ENCODE data around the gene POLH. TPM values are rescaled to one million over a fixed set of nuclear protein-coding genes. Genes with fewer than 3 reads are reported as not detected.

Gene POLH
- total and polyA plus RNA-seq, 2 experiments from 2014 or later: 5.8 to 7.9 TPM

DNA sequence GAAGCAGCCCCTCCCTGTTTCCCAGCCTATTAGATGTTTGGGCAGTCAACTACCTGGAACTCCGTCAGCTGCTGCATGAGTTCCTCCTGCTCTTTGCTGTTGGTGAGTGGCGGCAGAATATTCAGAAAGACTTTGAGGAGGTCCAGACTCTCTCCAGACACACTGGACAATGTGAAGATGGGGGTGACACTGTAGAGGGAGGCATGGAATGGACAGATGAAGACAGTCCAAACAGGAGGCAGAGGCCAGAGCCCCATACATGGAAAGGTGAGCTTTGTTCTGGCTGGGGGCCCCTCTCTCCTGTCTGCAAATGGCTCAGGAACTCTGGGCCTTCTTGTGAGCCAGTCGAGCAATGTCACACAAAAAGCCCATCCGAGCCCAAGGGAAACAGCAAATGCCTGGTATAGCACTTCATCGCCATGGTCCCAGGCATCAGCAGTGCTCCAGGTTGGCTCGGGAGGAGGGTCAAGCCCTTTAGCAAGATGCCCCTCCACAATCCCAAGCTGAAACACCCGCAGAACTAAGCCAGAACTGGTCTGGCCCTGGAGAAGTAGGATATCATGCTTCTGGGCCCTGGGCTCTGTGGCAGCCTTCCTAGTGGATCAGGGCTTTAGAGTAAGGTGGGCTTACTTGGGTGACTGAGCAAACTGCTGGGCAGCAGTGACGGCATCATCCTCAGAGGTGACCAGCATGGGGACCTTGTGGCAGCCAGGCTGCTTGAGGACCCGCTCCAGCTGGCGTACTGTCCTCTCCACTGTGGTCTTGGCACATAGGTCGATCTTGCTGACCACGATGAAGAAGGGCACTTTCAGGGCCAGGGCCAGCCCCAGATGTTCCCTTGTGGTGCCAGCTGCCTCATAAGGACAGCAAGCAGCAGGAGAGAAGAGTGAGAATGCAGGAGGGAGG is 48.1 kb downstream of the POLH start:
- H3K4me1 ChIP-seq (ENCODE audit: insufficient read depth): no peaks in the 10 kb centered on the region

DNA sequence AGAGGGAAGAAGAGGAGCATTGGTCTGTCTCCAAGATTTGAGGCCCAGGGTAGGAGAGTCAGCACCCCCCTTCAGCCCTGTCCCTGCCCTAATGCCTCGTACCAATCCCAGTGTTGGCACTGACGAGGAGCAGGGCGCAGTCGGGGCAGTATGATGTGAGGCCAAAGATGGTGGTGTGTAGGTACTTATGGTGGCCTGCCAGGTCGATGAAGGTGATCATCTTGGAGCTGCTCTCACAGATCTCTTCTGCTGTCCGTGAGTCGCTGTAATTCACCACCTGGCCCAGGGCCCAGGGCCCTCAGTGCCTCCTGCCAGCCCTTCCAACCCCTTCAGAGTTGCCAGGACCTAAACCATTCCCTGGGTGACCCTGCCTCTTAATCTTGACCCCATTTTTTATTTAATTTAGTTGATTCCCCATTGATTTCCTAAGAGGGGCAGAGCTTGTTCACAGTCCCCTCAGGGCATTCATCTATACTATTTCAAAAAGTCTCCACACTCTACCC is 48.9 kb downstream of the POLH start:
- DNase-seq (ENCODE audit: low spot score) (no peak), ATAC-seq (no peak)
- no peak overlapping the region for H3K4me3 Mint-ChIP-seq
- H3K27ac Mint-ChIP-seq: no peak overlapping the region
- Histone ChIP-seq H3K79me2 (replicated peaks; ENCODE audit: insufficient read depth) (peaks cover 19% of the 10 kb centered on the region), H3K4me2 (no peak overlapping the region), H2AFZ (no peak overlapping the region), H3K4me1 (ENCODE audit: insufficient read depth) (no peaks in the 10 kb centered on the region), H3K9me2 (ENCODE audit: insufficient read depth) (no peaks in the 10 kb centered on the region), H3F3A (replicated peaks; ENCODE audit: low read depth) (peaks cover 6% of the 10 kb centered on the region; the same call in 1 of the 2 replicates), H3K4me3 (no peak overlapping the region), H3K36me3 (ENCODE audit: insufficient read depth) (peaks cover 11% of the 10 kb centered on the region), H3K27ac (ENCODE audit: low read depth) (no peak overlapping the region), H3K27me3 (ENCODE audit: insufficient read depth) (no peaks in the 10 kb centered on the region), H4K20me1 (replicated peaks; ENCODE audit: insufficient read depth) (peaks cover 7% of the 10 kb centered on the region)
- peaks cover 64% of the 10 kb centered on the region for H3K36me3 Mint-ChIP-seq (ENCODE audit: low read depth)
- H3K4me1 Mint-ChIP-seq: peaks cover 5% of the 10 kb centered on the region
- no peaks in the 10 kb centered on the region for H3K9me3 Mint-ChIP-seq
- peaks cover 8% of the 10 kb centered on the region for H3K27me3 Mint-ChIP-seq (ENCODE audit: insufficient read depth, low read depth, poor library complexity)
- TF ChIP-seq, protein P1, sequence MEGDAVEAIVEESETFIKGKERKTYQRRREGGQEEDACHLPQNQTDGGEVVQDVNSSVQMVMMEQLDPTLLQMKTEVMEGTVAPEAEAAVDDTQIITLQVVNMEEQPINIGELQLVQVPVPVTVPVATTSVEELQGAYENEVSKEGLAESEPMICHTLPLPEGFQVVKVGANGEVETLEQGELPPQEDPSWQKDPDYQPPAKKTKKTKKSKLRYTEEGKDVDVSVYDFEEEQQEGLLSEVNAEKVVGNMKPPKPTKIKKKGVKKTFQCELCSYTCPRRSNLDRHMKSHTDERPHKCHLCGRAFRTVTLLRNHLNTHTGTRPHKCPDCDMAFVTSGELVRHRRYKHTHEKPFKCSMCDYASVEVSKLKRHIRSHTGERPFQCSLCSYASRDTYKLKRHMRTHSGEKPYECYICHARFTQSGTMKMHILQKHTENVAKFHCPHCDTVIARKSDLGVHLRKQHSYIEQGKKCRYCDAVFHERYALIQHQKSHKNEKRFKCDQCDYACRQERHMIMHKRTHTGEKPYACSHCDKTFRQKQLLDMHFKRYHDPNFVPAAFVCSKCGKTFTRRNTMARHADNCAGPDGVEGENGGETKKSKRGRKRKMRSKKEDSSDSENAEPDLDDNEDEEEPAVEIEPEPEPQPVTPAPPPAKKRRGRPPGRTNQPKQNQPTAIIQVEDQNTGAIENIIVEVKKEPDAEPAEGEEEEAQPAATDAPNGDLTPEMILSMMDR (conservative IDR thresholded peaks at IDR 0.05; ENCODE audit: low read depth in 2 of 2): no peak
- TF ChIP-seq JUNB (IDR thresholded peaks at IDR 0.05; ENCODE audit: unreplicated experiment) (no peak), EZH2 (IDR thresholded peaks at IDR 0.05; ENCODE audit: low read depth, unreplicated experiment) (no peak), ZNF331 (CRISPR knock-in tag; IDR thresholded peaks at IDR 0.05; ENCODE audit: low read depth) (no peak), CREB1 (CRISPR knock-in tag; IDR thresholded peaks at IDR 0.05; ENCODE audit: low read depth) (no peak), POLR2AphosphoS5 (IDR thresholded peaks at IDR 0.05; ENCODE audit: low read depth) (no peak), ZNF114 (CRISPR knock-in tag; IDR thresholded peaks at IDR 0.05) (no peak), STAT1 (IDR thresholded peaks at IDR 0.05; ENCODE audit: unreplicated experiment) (no peak)
- TF ChIP-seq, protein P2, sequence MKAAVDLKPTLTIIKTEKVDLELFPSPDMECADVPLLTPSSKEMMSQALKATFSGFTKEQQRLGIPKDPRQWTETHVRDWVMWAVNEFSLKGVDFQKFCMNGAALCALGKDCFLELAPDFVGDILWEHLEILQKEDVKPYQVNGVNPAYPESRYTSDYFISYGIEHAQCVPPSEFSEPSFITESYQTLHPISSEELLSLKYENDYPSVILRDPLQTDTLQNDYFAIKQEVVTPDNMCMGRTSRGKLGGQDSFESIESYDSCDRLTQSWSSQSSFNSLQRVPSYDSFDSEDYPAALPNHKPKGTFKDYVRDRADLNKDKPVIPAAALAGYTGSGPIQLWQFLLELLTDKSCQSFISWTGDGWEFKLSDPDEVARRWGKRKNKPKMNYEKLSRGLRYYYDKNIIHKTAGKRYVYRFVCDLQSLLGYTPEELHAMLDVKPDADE (IDR thresholded peaks at IDR 0.05): no peak
- TF ChIP-seq, protein P3, sequence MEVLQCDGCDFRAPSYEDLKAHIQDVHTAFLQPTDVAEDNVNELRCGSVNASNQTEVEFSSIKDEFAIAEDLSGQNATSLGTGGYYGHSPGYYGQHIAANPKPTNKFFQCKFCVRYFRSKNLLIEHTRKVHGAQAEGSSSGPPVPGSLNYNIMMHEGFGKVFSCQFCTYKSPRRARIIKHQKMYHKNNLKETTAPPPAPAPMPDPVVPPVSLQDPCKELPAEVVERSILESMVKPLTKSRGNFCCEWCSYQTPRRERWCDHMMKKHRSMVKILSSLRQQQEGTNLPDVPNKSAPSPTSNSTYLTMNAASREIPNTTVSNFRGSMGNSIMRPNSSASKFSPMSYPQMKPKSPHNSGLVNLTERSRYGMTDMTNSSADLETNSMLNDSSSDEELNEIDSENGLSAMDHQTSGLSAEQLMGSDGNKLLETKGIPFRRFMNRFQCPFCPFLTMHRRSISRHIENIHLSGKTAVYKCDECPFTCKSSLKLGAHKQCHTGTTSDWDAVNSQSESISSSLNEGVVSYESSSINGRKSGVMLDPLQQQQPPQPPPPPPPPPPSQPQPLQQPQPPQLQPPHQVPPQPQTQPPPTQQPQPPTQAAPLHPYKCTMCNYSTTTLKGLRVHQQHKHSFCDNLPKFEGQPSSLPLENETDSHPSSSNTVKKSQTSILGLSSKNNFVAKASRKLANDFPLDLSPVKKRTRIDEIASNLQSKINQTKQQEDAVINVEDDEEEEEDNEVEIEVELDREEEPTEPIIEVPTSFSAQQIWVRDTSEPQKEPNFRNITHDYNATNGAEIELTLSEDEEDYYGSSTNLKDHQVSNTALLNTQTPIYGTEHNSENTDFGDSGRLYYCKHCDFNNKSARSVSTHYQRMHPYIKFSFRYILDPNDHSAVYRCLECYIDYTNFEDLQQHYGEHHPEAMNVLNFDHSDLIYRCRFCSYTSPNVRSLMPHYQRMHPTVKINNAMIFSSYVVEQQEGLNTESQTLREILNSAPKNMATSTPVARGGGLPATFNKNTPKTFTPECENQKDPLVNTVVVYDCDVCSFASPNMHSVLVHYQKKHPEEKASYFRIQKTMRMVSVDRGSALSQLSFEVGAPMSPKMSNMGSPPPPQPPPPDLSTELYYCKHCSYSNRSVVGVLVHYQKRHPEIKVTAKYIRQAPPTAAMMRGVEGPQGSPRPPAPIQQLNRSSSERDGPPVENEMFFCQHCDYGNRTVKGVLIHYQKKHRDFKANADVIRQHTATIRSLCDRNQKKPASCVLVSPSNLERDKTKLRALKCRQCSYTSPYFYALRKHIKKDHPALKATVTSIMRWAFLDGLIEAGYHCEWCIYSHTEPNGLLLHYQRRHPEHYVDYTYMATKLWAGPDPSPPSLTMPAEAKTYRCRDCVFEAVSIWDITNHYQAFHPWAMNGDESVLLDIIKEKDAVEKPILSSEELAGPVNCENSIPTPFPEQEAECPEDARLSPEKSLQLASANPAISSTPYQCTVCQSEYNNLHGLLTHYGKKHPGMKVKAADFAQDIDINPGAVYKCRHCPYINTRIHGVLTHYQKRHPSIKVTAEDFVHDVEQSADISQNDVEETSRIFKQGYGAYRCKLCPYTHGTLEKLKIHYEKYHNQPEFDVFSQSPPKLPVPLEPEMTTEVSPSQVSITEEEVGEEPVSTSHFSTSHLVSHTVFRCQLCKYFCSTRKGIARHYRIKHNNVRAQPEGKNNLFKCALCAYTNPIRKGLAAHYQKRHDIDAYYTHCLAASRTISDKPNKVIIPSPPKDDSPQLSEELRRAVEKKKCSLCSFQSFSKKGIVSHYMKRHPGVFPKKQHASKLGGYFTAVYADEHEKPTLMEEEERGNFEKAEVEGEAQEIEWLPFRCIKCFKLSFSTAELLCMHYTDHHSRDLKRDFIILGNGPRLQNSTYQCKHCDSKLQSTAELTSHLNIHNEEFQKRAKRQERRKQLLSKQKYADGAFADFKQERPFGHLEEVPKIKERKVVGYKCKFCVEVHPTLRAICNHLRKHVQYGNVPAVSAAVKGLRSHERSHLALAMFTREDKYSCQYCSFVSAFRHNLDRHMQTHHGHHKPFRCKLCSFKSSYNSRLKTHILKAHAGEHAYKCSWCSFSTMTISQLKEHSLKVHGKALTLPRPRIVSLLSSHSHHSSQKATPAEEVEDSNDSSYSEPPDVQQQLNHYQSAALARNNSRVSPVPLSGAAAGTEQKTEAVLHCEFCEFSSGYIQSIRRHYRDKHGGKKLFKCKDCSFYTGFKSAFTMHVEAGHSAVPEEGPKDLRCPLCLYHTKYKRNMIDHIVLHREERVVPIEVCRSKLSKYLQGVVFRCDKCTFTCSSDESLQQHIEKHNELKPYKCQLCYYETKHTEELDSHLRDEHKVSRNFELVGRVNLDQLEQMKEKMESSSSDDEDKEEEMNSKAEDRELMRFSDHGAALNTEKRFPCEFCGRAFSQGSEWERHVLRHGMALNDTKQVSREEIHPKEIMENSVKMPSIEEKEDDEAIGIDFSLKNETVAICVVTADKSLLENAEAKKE (CRISPR knock-in tag; IDR thresholded peaks at IDR 0.05): no peak

More for the DNA sequence above, 48.1 kb downstream of the POLH start:
- Mint-ChIP-seq H3K4me3 (no peak overlapping the region), H3K36me3 (ENCODE audit: low read depth) (peaks cover 64% of the 10 kb centered on the region), H3K27me3 (ENCODE audit: insufficient read depth, low read depth, poor library complexity) (peaks cover 5% of the 10 kb centered on the region), H3K27ac (no peak overlapping the region), H3K4me1 (peaks cover 5% of the 10 kb centered on the region), H3K9me3 (no peaks in the 10 kb centered on the region)
- H3K4me2 ChIP-seq: no peak overlapping the region
- peaks cover 10% of the 10 kb centered on the region; the same call in 1 of the 2 replicates for H3F3A ChIP-seq (replicated peaks; ENCODE audit: low read depth)
- H3K27me3 ChIP-seq (ENCODE audit: insufficient read depth): no peaks in the 10 kb centered on the region
- peaks cover 19% of the 10 kb centered on the region for H3K79me2 ChIP-seq (replicated peaks; ENCODE audit: insufficient read depth)
- no peak overlapping the region for H3K4me3 ChIP-seq
- no peaks in the 10 kb centered on the region for H3K9me2 ChIP-seq (ENCODE audit: insufficient read depth)
- H3K36me3 ChIP-seq (ENCODE audit: insufficient read depth): peaks cover 15% of the 10 kb centered on the region
- no peak for ATAC-seq
- peaks cover 7% of the 10 kb centered on the region for H4K20me1 ChIP-seq (replicated peaks; ENCODE audit: insufficient read depth)
- DNase-seq (ENCODE audit: low spot score): no peak
- TF ChIP-seq NANOG (IDR thresholded peaks at IDR 0.05; ENCODE audit: borderline replicate concordance) (no peak), ZNF114 (CRISPR knock-in tag; IDR thresholded peaks at IDR 0.05) (no peak), STAT1 (IDR thresholded peaks at IDR 0.05; ENCODE audit: unreplicated experiment) (no peak), CREB1 (CRISPR knock-in tag; IDR thresholded peaks at IDR 0.05; ENCODE audit: low read depth) (no peak), ZNF331 (CRISPR knock-in tag; IDR thresholded peaks at IDR 0.05; ENCODE audit: low read depth) (no peak), EZH2 (IDR thresholded peaks at IDR 0.05; ENCODE audit: low read depth, unreplicated experiment) (no peak)
- H3K27ac ChIP-seq (ENCODE audit: low read depth): no peak overlapping the region
- H2AFZ ChIP-seq: no peak overlapping the region

Data from GM23338 (cell line).